NCI-H510A treated with DMSO at 0.1 percent for 48 hours (cell line): Measurements from ENCODE around the gene ABHD10.

Source experiments
- DNase-seq: peaks from one replicate; lab custom pipeline; 2025; lab: John Stamatoyannopoulos, UW

ABHD10 gene

GRCh38 chr3:112000966-112001365 lies 22.1 kb downstream of the ABHD10 start:
- DNase-seq, result no peak

DNA sequence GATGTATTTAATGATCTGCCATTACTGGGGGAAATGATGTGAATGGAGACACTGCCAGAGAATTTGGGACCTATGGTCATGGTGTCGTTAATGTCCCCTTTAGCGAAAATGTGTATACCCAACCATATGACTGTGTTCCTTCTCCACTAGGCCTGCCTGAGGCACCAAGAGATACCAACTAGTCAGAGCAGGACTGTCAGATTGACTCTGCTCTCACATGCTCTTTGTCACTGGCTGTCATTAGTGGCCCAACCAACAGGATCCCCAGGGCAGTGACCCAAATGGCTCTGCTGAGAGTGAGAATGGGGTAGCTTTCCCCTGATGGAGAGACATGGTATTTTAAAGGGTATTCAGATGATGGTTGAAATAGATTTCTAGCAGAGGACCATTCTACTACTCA lies 22.7 kb downstream of the ABHD10 start:
- DNase-seq, result no peak

GRCh38 chr3:112002096-112002971 lies 23.5 kb downstream of the ABHD10 start:
- DNase-seq, result no peak

DNA sequence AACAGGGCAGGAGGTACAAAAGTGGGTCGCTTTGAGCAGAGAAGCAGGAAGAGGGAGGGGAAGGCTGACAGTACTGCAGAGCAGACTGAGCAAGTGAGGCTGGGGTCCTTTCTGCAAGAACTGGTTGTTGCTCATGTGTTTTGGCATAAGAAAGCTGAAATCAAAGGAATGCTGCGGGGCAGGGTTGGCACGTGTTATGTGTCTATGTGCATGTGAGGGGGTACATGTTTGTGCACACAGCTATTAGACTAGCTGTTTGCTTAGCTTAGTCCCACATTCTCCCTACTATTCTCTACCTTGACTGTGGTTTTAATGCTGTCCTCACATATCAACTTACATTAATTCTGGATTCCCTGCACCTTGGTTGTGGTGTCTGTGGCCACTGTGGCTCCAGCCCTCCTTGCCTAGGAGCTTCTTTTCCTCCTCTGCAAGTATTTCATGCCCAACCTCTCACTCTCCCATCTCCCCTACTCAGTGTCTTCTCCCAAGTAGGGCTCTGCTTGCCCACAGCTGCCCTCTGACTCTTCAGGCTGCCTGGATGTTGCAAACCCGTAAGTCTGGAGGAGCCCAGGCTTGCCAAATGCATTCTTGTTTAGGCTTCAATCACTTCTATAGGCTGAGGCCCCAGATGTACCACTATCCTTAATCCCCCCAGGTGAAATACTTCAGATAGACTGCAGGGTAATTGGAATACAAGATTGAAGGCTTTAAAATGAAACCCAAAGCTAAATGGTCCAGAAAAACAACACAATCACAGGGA lies 24.7 kb downstream of the ABHD10 start:
- no peak for DNase-seq

DNA sequence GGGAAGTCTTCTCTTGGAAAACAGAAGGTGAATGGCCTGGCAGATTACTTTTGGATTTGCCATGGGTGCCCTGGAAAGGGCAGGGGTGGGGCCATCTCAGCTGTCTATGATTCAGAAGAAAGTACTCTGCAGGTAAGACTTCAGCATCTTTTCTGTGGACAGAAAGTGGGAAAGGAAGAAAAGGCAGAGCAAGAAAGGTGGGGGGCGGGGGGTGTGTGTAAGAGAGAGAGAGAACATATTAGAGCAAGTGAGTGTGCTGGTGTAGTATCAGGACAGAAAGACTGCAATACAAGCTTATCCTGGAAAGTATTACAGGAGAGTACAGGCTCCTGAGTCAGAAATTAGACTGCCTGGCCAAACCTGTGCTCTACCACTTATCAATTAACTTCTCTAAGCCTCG lies 25.4 kb downstream of the ABHD10 start:
- DNase-seq, result no peak

GRCh38 chr3:112004669-112005068 lies 25.8 kb downstream of the ABHD10 start:
- no peak for DNase-seq

DNA sequence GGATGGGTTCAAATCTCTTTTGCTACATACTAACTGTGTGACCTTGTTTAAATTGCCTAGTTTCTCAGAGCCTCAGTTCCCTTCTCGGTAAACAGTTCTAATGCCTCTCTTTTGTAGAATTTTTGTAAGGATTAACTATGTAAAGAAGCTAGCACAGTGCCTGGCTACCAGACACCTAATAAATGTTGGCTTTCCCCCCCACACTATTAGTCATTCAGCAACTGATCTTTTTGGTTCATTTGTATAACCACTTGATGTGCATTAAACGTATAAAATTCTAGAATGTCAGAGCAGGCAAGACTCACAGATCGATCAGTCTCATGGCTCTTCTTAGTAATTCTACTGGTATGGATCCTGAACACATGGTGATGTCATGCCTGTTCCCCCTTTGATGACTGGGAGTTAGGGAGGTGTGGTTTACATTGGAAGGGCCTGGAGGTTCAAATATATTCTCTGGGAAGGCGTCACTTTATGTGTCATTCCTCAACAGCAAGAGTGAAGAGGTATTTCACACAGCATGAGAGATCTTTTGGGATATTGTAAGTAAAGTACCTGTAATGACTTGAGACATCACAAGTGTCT lies 26.4 kb downstream of the ABHD10 start:
- no peak for DNase-seq

- no peak for DNase-seq
Observed at GRCh38 chr3:112007633-112008032, 28.8 kb downstream of the ABHD10 start.

- no peak for DNase-seq
Observed at GRCh38 chr3:112009670-112010069, 30.8 kb downstream of the ABHD10 start.

DNA sequence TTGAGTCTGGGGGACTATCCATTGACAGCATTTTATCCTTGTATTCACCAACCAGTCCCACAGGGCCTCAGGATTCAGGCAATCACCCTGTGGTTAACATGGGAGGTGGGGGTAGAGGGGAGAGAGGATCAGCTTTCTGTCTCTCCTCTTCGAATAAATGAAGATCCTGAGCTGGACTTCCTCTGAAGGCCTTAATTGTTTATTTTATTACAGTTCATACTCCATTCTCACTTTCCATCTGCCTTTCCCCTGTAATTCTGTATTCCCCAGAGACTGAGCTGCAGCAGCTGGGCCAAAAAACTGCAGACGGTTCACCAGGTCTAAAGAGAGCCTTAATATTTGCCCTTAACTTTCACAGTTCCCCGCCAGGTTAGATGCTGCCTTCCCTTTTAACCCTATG lies 31.8 kb downstream of the ABHD10 start:
- no peak for DNase-seq

GRCh38 chr3:112011376-112011940 lies 32.6 kb downstream of the ABHD10 start:
- DNase-seq, result no peak

GRCh38 chr3:112012205-112012992 lies 33.6 kb downstream of the ABHD10 start:
- no peak for DNase-seq

DNA sequence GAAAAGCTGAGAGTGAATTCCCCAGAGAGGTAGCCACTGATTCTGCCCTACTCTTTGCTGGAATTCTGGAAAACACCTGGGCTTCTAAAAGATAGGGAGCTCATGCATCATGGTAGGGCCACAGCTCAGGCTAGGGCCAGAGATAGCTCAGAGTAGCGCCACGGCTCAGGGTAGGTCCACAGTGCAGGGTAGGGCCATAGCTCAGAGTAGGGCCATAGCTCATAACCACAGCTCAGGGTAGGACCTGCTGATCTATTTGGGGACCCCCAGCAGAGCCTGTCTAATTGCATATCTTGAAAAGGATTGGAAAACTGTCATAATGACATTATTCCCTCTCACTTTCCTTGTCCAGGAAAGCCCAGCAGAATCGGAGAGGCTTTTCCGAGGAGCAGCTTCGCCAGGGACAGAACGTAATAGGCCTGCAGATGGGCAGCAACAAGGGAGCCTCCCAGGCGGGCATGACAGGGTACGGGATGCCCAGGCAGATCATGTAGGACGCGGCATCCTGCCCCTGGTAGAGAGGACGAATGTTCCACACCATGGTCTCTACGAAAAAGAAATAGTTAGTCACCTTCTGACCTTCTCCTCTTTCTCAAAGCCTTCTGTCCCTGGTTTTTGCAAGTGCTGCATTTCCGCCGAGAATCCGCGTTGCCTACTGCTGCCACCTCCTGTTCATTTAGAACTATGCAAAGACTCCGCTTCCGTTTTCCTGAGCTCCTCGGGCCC lies 34.4 kb downstream of the ABHD10 start:
- peak; percentile 16 for DNase-seq

DNA sequence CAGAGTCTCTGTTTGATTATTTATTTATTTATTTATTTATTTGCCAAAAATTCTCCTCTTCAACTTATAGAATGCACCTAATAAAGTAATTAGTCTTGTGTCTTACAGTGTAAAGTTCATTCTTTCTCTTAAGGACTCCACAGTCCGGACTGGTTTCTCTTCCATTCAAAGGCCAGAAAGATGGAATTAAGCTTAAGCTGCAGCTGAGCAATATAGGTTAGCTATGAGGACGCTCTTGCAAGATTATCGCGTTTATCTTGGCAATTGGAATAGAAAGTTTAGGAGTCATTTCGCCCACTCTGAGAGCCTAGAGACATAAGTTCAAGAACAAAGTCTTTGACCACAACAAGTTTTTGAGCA lies 34.9 kb downstream of the ABHD10 start:
- no peak for DNase-seq

- no peak for DNase-seq
Observed at GRCh38 chr3:112017091-112017490, 38.3 kb downstream of the ABHD10 start.

DNA sequence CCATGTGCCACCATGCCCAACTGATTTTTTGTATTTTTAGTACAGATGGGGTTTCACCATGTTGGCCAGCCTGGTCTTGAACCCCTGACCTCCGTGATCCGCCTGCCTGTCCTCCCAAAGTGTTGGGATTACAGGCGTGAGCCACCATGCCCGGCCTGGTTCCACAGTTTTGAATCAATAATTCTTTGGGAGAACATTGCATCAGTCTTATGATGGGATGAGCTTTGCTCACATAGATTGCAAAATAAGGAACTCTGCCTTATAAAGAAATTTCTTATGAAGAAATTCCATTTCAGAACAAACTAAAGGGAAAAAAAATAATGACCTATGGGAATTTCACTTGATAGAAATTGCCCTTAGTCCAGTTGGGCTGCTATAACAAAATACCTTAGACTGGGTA lies 39.9 kb downstream of the ABHD10 start:
- no peak for DNase-seq

DNA sequence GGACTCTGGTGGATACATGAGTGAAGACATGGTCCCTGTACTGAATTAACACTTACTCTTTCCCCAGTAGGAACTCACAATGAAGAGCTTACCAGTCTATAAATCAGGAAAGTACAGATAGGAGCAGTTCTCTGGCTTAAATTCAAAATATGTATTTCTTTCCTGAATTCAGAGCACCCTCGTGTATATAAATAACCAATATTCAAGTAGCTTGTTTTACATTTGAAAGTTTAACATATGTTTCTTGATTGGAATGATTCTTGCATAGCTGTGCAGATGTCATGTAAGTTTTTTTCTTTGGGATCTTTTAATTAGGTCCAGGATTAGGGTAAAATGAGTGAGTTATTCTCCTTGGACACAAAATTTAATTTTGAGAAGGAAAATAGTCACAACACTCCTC lies 40.9 kb downstream of the ABHD10 start:
- DNase-seq, result no peak

DNA sequence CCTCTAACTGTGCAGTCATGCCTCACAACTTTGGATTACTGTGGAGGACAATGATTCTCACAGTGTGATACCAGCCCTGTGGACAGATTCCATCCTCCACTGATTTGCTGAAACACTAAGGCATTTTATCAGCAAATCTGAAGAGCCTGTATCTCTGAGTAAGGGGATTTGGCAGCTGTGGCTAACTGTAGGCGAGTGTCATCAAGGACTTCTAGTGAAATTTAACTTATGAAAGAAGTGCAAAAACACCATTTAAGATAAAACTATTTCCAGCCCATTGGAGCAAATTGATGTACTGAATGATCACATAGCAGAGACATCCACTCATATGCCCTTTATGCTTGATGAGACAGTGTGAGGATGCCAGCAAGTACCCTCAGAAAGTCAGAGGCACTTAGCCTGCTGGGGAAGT lies 41.9 kb downstream of the ABHD10 start:
- DNase-seq, result no peak

GRCh38 chr3:112027142-112027541 lies 48.3 kb downstream of the ABHD10 start:
- no peak for DNase-seq

DNA sequence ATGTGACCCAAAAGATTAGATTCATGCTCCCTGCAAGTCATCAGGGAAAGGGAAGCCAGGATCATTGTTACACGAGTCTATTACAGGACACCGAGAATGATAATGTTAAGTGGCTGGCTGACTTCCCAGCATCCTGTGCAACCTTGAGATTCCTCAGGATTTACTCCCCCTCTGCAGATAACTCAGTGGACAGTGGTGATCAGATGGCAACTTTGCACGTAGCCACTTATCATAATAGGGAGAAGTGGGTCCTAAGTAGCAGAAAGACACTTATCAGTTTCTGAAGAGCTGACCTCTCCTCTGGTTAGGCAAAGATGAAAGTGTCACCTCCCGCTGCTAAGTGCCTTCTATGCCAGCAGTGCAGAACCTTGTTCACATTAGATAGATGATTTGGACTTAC lies 49.0 kb downstream of the ABHD10 start:
- peak; percentile 62 for DNase-seq

GRCh38 chr3:112030901-112031300 lies 52.1 kb downstream of the ABHD10 start:
- no peak for DNase-seq
